Right lobe of liver (tissue), 4 donors: ENCODE results near the gene CC2D2A.

Experiments used
- POLR2A ChIP-seq: fragments of 450-650 bp; IDR thresholded peaks from one replicate; pipeline ENCODE4 v1.6.1; 2017; ENCODE audit warnings: antibody characterized with exemption, mild to moderate bottlenecking
- TF ChIP-seq, protein P1 (sequence below), 4 donors: fragments of 200-600 bp in 3 of 4; fragments of 450-650 bp in 1 of 4; IDR thresholded peaks; one replicate each; pipeline versions ENCODE4 v1.5.1 to v1.8.0; 2016 to 2022; ENCODE audit warnings: antibody characterized with exemption in 4 of 4, mild to moderate bottlenecking in 2 of 4
- donor health status: DM: no; HTN: no; CAD: no.
- donor health status: DM: no; HTN: no; CAD: no.
- donor health status: DM: no; HTN: yes; CAD: no.

GRCh38 chr4:15648600-15648999 is 178.9 kb downstream of the CC2D2A start:
- TF ChIP-seq, protein P1, sequence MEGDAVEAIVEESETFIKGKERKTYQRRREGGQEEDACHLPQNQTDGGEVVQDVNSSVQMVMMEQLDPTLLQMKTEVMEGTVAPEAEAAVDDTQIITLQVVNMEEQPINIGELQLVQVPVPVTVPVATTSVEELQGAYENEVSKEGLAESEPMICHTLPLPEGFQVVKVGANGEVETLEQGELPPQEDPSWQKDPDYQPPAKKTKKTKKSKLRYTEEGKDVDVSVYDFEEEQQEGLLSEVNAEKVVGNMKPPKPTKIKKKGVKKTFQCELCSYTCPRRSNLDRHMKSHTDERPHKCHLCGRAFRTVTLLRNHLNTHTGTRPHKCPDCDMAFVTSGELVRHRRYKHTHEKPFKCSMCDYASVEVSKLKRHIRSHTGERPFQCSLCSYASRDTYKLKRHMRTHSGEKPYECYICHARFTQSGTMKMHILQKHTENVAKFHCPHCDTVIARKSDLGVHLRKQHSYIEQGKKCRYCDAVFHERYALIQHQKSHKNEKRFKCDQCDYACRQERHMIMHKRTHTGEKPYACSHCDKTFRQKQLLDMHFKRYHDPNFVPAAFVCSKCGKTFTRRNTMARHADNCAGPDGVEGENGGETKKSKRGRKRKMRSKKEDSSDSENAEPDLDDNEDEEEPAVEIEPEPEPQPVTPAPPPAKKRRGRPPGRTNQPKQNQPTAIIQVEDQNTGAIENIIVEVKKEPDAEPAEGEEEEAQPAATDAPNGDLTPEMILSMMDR (IDR thresholded peaks at IDR 0.05), result no peak
- no peak for TF ChIP-seq POLR2A
